Keratinocyte (primary cell): Measurements from ENCODE around the gene PRKAR1A. TPM values are rescaled to one million over a fixed set of nuclear protein-coding genes. Genes with fewer than 3 reads are reported as not detected.

ENCODE experiments used
- DNase-seq: peaks from one replicate; pipeline ENCODE4 v3.0.0-alpha.2; 2011; ENCODE audit warnings: low read depth, missing footprints, low spot score
- FAIRE-seq: peaks from 2 replicates; lab custom pipeline; 2011; peaks lifted over from hg19 to GRCh38; lab: Jason Lieb, UNC
- H2AFZ ChIP-seq: 2 replicates; pipeline ENCODE4 v1.6.0; 2012; ENCODE audit warnings: low read length, control low read depth, inconsistent platforms; ENCODE audit not compliant: control insufficient read depth
- H3K27ac ChIP-seq: 2 replicates; pipeline ENCODE4 v1.5.1; 2011; ENCODE audit warnings: low read length; ENCODE audit not compliant: control insufficient read depth, insufficient read depth
- H3K27me3 ChIP-seq: 3 replicates; pipeline ENCODE4 v1.6.0; 2011; ENCODE audit warnings: low read length; ENCODE audit not compliant: control insufficient read depth, insufficient read depth; ENCODE audit errors: extremely low read depth
- H3K36me3 ChIP-seq, 2 experiments: 2 replicates in 1 of 2; 3 replicates in 1 of 2; pipeline ENCODE4 v1.5.1; 2011; ENCODE audit warnings: low read length in 2 of 2, mild to moderate bottlenecking in 1 of 2; ENCODE audit not compliant: control insufficient read depth in 2 of 2, insufficient read depth in 2 of 2; ENCODE audit errors: extremely low read depth in 1 of 2
- H3K4me1 ChIP-seq: 3 replicates; pipeline ENCODE4 v1.5.1; 2011; ENCODE audit warnings: low read length; ENCODE audit not compliant: control insufficient read depth, insufficient read depth; ENCODE audit errors: extremely low read depth
- H3K4me2 ChIP-seq: 3 replicates; pipeline ENCODE4 v1.6.0; 2011; ENCODE audit warnings: low read depth, low read length; ENCODE audit not compliant: control insufficient read depth, insufficient read depth; ENCODE audit errors: extremely low read depth
- H3K4me3 ChIP-seq, 3 experiments: fragments of 200-600 bp in 1 of 3; sonication (generic) in 1 of 3; 2 replicates in 2 of 3; 3 replicates in 1 of 3; pipeline ENCODE4 v1.5.1; 2011 to 2016; ENCODE audit warnings: low read length in 3 of 3, mild to moderate bottlenecking in 3 of 3, control low read depth in 2 of 3, inconsistent platforms in 1 of 3, low read depth in 1 of 3, mixed read lengths in 1 of 3, mixed run types in 1 of 3, moderate library complexity in 1 of 3; ENCODE audit not compliant: control insufficient read depth in 2 of 3, insufficient read depth in 2 of 3; ENCODE audit errors: extremely low read depth in 1 of 3
- H3K79me2 ChIP-seq: 2 replicates; pipeline ENCODE4 v1.6.0; 2012; ENCODE audit warnings: low read length; ENCODE audit not compliant: control insufficient read depth, insufficient read depth
- H3K9ac ChIP-seq: 3 replicates; pipeline ENCODE4 v1.6.0; 2011; ENCODE audit warnings: low read length; ENCODE audit not compliant: control insufficient read depth, insufficient read depth; ENCODE audit errors: extremely low read depth
- H3K9me1 ChIP-seq: 3 replicates; pipeline ENCODE4 v1.6.0; 2011; ENCODE audit warnings: low read length; ENCODE audit not compliant: control insufficient read depth, insufficient read depth; ENCODE audit errors: extremely low read depth
- H3K9me3 ChIP-seq: 2 replicates; pipeline ENCODE4 v1.5.1; 2012; ENCODE audit warnings: low read depth, low read length; ENCODE audit not compliant: control insufficient read depth
- H4K20me1 ChIP-seq: 3 replicates; pipeline ENCODE4 v1.6.0; 2011; ENCODE audit warnings: low read length; ENCODE audit not compliant: control insufficient read depth, insufficient read depth; ENCODE audit errors: extremely low read depth
- CTCF ChIP-seq, 3 experiments: IDR thresholded peaks in 1 of 3; conservative IDR thresholded peaks in 1 of 3; optimal IDR thresholded peaks in 1 of 3; 2 replicates in 2 of 3; 3 replicates in 1 of 3; pipeline versions ENCODE3 to v1.5.1; 2011; ENCODE audit warnings: low read length in 3 of 3, mild to moderate bottlenecking in 3 of 3, moderate library complexity in 2 of 3, control low read depth in 1 of 3, inconsistent platforms in 1 of 3; ENCODE audit not compliant: insufficient read depth in 2 of 3; ENCODE audit errors: extremely low read depth in 1 of 3
- EZH2 ChIP-seq: IDR thresholded peaks from one replicate; pipeline ENCODE4 v1.6.1; 2012; ENCODE audit warnings: inconsistent platforms, mild to moderate bottlenecking, low read length, moderate library complexity
- dilution Hi-C: fragments of 300-500 bp; cut with MboI; formaldehyde crosslinking; loops from one replicate; pipeline ENCODE4 v1.7.0; 2020; ENCODE audit warnings: low sequenced_read_pairs; ENCODE audit not compliant: extremely low pct_ligation_motif_present
- polyA plus RNA-seq, 5 experiments: library from polyadenylated mRNA; depleted of rRNA in 3 of 5; stranded (reverse) in 3 of 5; stranded (forward) in 1 of 5; unstranded in 1 of 5; fragments of >200 nt; gene quantifications; 1 replicate in 1 of 5; 2 replicates in 3 of 5; 3 replicates in 1 of 5; pipeline versions ENCODE4 v1.2.1 to v1.2.3, GENCODE V29; 2011 to 2012; ENCODE audit warnings: missing spikeins in 2 of 5, low read depth in 1 of 5, low replicate concordance in 1 of 5

Gene PRKAR1A
- polyA plus RNA-seq, 1 donor (not counting 4 experiments of a cell fraction or from before 2014, with no cell fraction given) = 212 TPM

GRCh38 chr17:68569346-68569745, 57.1 kb downstream of the PRKAR1A start:
- no peak for FAIRE-seq
- dilution Hi-C loops = no loop called here
- no peaks in the 10 kb centered on the region for H3K36me3 ChIP-seq

GRCh38 chr17:68570526-68570925, 58.3 kb downstream of the PRKAR1A start:
- H3K9ac ChIP-seq = no peak overlapping the region
- no peaks in the 10 kb centered on the region for H4K20me1 ChIP-seq
- H3K27me3 ChIP-seq = no peaks in the 10 kb centered on the region
- no peaks in the 10 kb centered on the region for H3K9me1 ChIP-seq
- H3K9me3 ChIP-seq = no peaks in the 10 kb centered on the region
- no peak overlapping the region for H3K4me2 ChIP-seq
- H3K4me1 ChIP-seq = no peaks in the 10 kb centered on the region
- dilution Hi-C loops = no loop called here
- DNase-seq (no peak), FAIRE-seq (no peak)
- H3K36me3 ChIP-seq = no peaks in the 10 kb centered on the region
- no peak overlapping the region for H2AFZ ChIP-seq
- H3K79me2 ChIP-seq = no peaks in the 10 kb centered on the region
- no peak overlapping the region for H3K27ac ChIP-seq
- TF ChIP-seq EZH2 = no peak
- TF ChIP-seq CTCF (optimal IDR thresholded peaks at IDR 0.05 in 1 of 3, IDR thresholded peaks at IDR 0.05 in 1 of 3, conservative IDR thresholded peaks at IDR 0.05 in 1 of 3; ENCODE audit: extremely low read depth in 1 of 3, insufficient read depth in 2 of 3, low read length in 3 of 3) = no peak
- no peak overlapping the region for H3K4me3 ChIP-seq

More at GRCh38 chr17:68569346-68569745, 57.1 kb downstream of the PRKAR1A start:
- Histone ChIP-seq H3K79me2 (no peaks in the 10 kb centered on the region), H4K20me1 (no peaks in the 10 kb centered on the region), H2AFZ (no peak overlapping the region), H3K4me2 (no peak overlapping the region), H3K4me1 (peaks cover 10% of the 10 kb centered on the region), H3K9me3 (no peaks in the 10 kb centered on the region), H3K9ac (no peak overlapping the region), H3K27ac (no peak overlapping the region), H3K27me3 (no peaks in the 10 kb centered on the region), H3K4me3 (no peak overlapping the region), H3K9me1 (no peaks in the 10 kb centered on the region)
- DNase-seq = no peak
- TF ChIP-seq CTCF (optimal IDR thresholded peaks at IDR 0.05 in 1 of 3, IDR thresholded peaks at IDR 0.05 in 1 of 3, conservative IDR thresholded peaks at IDR 0.05 in 1 of 3; ENCODE audit: extremely low read depth in 1 of 3, insufficient read depth in 2 of 3, low read length in 3 of 3) (no peak), EZH2 (no peak)
